ENCODE data around the gene RPL32.
"Not testable (repeated sequence)": the region's sequence is repeated elsewhere in the genome, so short reads cannot be mapped to it uniquely, and the experiment has no call there.

The RPL32 gene

GRCh38 chr3:12868039-12869034 is 27.0 kb upstream of the RPL32 start:
- DNase-seq (ENCODE audit: low read depth in 2 of 3, low spot score in 2 of 3): peak in 2 of 3 experiments; percentile 35 to 43

- no peak for DNase-seq (ENCODE audit: low read depth in 2 of 3, low spot score in 2 of 3)
Observed at GRCh38 chr3:12866836-12867235, 25.5 kb upstream of the RPL32 start.

- DNase-seq (ENCODE audit: low read depth in 2 of 3, low spot score in 2 of 3): no peak
Observed at GRCh38 chr3:12865271-12865670, 23.9 kb upstream of the RPL32 start.

- no peak for DNase-seq (ENCODE audit: low read depth in 2 of 3, low spot score in 2 of 3)
Observed at GRCh38 chr3:12862387-12862786, 21.0 kb upstream of the RPL32 start.

- DNase-seq (ENCODE audit: low read depth in 2 of 3, low spot score in 2 of 3): no peak
Observed at GRCh38 chr3:12861611-12862010, 20.2 kb upstream of the RPL32 start.

GRCh38 chr3:12859840-12860239 is 18.5 kb upstream of the RPL32 start:
- DNase-seq (ENCODE audit: low read depth in 2 of 3, low spot score in 2 of 3): no peak

GRCh38 chr3:12856626-12857025 is 15.3 kb upstream of the RPL32 start:
- no peak for DNase-seq (ENCODE audit: low read depth in 2 of 3, low spot score in 2 of 3)

- no peak for DNase-seq (ENCODE audit: low read depth in 2 of 3, low spot score in 2 of 3)
Observed at GRCh38 chr3:12854565-12854964, 13.2 kb upstream of the RPL32 start.

GRCh38 chr3:12853847-12854246 is 12.5 kb upstream of the RPL32 start:
- DNase-seq (ENCODE audit: low read depth in 2 of 3, low spot score in 2 of 3): not testable (repeated sequence)

- DNase-seq (ENCODE audit: low read depth in 2 of 3, low spot score in 2 of 3): no peak
Observed at GRCh38 chr3:12852201-12852600, 10.8 kb upstream of the RPL32 start.

GRCh38 chr3:12845811-12846210 is 4.4 kb upstream of the RPL32 start:
- DNase-seq (ENCODE audit: low read depth in 2 of 3, low spot score in 2 of 3): no peak

GRCh38 chr3:12842469-12842868 is 1.1 kb upstream of the RPL32 start:
- no peak for DNase-seq (ENCODE audit: low read depth in 2 of 3, low spot score in 2 of 3)

GRCh38 chr3:12841970-12842328 is 584 bp upstream of the RPL32 start:
- no peak for DNase-seq (ENCODE audit: low read depth in 2 of 3, low spot score in 2 of 3)

GRCh38 chr3:12840591-12841148 is 695 bp downstream of the RPL32 start:
- no peak for DNase-seq (ENCODE audit: low read depth in 2 of 3, low spot score in 2 of 3)

GRCh38 chr3:12840148-12840547 is 1.2 kb downstream of the RPL32 start:
- not testable (repeated sequence) for DNase-seq (ENCODE audit: low read depth in 2 of 3, low spot score in 2 of 3)

GRCh38 chr3:12839156-12839946 is 2.0 kb downstream of the RPL32 start:
- no peak for DNase-seq (ENCODE audit: low read depth in 2 of 3, low spot score in 2 of 3)

- DNase-seq (ENCODE audit: low read depth in 2 of 3, low spot score in 2 of 3): no peak
Observed at GRCh38 chr3:12838179-12838965, 3.0 kb downstream of the RPL32 start.

GRCh38 chr3:12837295-12837986 is 3.9 kb downstream of the RPL32 start:
- no peak for DNase-seq (ENCODE audit: low read depth in 2 of 3, low spot score in 2 of 3)

GRCh38 chr3:12835052-12835665 is 6.2 kb downstream of the RPL32 start:
- no peak for DNase-seq (ENCODE audit: low read depth in 2 of 3, low spot score in 2 of 3)

All from activated CD8-positive, alpha-beta memory T cell treated with anti-CD3 and anti-CD28 coated beads for 48 hours (primary cell).